Stimulated activated CD8-positive, alpha-beta memory T cell treated with anti-CD3 and anti-CD28 coated beads, Interleukin-4, amount 100 ng/mL, for 1 hour (primary cell): Measurements from ENCODE around the gene DCST1.

ENCODE experiments used
- DNase-seq, 2 donors: peaks; one replicate each; pipeline ENCODE4 v3.0.0-alpha.2; 2020; ENCODE audit warnings: low read depth in 2 of 2, low spot score in 1 of 2

Gene DCST1

GRCh38 chr1:155051777-155052398 lies 18.3 kb downstream of the DCST1 start:
- no peak for DNase-seq

GRCh38 chr1:155052439-155053395 lies 19.1 kb downstream of the DCST1 start:
- DNase-seq: no peak

- DNase-seq: no peak
These were observed 20.0 kb downstream of the DCST1 start for GRCh38 chr1:155053531-155054105.

DNA sequence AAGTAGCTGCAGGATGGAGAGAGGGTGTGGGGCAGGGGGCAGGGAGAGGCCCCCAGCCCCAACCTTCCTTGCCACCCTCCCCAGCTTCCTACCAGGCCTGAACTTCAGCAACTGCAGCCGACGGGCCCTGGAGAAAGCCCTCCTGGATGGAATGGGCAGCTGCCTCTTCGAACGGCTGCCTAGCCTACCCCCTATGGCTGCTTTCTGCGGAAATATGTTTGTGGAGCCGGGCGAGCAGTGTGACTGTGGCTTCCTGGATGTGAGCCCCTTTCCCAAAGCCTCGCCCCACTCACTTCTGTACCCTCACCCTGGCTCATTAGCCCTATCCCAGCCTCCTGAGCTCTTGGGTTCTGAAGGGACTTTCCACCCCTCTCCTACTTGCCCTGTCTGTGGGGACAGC lies 23.5 kb downstream of the DCST1 start:
- DNase-seq: no peak

GRCh38 chr1:155057788-155058211 lies 24.2 kb downstream of the DCST1 start:
- no peak for DNase-seq

DNA sequence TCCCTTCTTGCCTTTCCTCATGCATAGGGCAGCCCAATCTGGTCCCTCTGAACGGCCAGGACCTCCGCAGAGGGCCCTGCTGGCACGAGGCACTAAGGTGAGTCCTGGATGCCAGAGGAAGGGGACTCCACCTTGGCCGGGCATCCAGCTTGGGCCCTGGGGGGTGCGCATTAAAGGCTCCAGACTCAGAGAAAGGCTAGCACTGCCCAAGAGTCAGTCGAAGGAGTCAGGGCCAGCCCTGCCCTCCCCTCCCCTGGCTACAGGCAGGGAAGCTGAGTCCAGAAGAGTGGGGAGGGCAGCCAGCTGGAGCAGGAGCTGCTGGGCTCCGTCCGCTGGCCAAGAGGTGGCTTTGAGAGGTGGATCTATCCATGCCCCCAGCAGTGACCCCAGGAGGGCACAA lies 27.1 kb downstream of the DCST1 start:
- DNase-seq: no peak

DNA sequence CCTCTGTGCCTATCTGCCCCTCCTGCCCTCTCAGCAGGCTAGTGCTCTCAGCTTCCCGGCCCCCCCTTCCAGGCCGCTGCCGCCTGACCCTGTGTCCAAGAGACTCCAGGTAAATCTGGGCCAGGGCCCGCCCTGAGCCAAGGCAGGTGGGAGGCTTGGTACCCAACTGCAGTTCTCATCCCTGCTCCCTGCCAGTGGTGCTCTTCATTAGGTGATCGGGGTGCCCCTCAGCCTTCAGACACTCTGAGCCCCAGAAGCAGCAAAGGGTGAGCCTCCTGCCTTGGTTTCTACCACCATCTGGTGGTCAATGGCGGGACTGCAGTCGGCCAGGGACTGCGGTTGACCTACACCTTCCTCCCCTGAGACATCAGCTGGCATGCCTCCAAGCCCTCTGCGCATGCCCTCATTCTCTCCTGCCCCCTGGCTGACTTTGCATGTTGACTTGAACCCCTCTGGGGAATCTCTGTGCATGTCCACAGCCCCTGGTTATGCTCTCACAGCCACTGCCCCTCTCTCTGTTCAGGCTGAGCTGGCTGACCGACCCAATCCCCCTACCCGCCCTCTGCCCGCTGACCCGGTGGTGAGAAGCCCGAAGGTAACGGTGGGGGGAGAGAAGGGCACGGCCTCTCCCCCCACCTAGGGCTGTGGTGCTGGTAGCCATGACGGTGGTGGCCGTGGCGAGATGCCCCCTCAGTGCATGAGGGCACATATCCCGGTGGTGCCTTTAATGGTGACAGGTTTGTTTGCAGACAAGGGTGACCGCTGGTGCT lies 27.9 kb downstream of the DCST1 start:
- DNase-seq: peak; percentile 93 to 98

- no peak for DNase-seq
These were observed 28.6 kb downstream of the DCST1 start for GRCh38 chr1:155062151-155062686.

GRCh38 chr1:155062702-155063411 lies 29.2 kb downstream of the DCST1 start:
- DNase-seq: peak in 1 of 2 donors; percentile 49

DNA sequence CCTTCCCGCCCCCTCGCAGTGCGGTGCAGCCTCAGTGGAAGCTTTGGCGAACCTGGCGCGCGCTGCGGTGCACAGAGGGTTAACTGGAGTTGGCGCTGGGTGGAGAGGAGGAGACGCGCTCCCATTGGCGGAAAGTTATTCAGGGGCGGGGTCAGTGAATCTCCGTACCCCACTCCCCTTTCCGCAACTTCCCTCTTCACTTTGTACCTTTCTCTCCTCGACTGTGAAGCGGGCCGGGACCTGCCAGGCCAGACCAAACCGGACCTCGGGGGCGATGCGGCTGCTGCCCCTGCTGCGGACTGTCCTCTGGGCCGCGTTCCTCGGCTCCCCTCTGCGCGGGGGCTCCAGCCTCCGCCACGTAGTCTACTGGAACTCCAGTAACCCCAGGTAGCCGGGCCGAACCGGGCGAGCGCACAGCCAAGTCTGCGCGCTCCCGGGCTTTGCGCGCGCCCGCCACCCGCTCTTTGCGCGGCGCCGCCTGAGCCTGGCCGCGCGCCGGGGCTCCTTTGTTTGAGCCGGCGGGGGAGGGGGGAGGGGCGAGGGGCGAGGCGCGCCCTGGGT lies 30.0 kb downstream of the DCST1 start, which contains the start of gene EFNA4:
TSS of gene EFNA4 (plus strand) at position 191 of the 561 bp plus-strand sequence. CDS start at position 275, 84 bp downstream.
- peak in 1 of 2 donors; percentile 71 for DNase-seq

DNA sequence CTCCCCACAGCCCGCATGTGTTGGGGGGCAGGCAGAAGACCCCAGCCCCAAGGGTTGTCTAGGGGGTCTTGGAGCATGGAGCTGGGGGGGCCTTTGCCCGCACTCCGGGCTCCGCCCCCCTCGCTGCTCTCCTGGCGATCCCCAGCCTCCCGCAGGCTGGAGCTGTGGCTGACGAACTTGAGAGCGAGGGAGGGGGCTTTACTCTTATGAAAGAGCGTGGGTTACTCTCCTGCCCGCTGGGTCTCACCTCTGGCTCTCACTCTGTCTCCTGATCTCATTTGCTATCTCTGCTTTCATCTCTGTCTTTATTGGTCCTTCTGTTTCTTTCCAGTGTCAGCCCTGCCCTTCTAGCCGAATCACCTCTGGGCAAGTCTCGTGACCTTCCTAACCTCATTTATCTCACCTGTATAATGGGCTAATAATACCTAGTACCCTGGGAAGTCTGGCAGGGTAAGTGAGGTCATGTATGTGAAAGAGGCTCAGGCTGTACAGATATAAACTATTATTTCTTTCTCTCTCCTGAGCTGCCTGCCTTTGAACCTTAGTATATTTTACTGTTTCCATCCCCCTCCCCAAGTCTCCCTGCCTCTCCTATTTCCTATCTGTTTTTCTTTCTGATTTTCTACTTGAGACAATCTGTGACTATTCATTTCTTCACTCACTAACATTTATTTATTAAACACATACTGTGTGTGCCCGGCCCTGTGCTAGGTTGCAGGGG lies 30.6 kb downstream of the DCST1 start:
- DNase-seq: no peak

DNA sequence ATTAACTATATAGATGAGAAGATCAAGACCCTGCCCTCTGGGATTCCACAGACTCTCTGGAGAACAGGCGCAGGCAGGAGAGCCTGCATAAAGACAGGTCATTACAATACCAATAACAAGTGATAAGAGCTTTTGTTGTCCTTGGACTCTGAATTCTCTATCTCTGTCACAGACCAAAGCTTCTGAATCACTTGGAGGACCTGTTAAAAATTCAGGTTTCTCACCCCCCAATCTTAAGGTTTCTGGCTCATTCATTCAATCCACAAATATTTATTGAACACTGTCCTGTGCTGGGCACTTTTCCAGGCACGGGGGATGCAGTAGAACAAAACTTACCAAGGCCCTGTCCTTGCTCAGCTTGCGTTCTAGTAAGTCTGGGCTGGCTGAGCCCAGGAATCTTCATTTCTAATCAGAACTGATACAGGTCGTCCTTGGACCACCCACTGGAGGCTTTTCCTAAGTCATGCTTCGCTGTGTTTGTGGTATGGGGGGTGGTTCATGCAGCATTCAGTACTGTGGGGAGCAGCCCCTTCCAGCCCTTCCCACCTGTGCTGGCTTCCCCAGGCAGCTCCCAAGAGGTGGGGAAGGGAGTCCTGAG lies 31.3 kb downstream of the DCST1 start:
- DNase-seq: no peak

GRCh38 chr1:155066777-155067176 lies 33.2 kb downstream of the DCST1 start:
- DNase-seq: no peak

DNA sequence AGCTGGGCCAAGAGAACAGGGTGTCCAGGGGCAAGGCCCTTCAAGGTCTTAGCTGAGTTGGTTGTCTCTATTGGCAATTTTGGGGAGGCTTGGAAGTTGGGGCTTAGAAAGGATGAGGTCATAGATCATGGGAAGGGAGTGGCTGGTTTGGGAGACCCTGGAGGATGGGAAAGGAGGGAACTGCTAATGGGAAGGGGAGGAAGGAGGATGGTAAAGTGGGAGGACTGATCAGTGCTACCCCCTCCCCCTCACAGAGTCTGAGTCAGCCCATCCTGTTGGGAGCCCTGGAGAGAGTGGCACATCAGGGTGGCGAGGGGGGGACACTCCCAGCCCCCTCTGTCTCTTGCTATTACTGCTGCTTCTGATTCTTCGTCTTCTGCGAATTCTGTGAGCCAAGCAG lies 35.0 kb downstream of the DCST1 start:
- no peak for DNase-seq

- no peak for DNase-seq
These were observed 36.0 kb downstream of the DCST1 start for GRCh38 chr1:155069551-155070157.

DNA sequence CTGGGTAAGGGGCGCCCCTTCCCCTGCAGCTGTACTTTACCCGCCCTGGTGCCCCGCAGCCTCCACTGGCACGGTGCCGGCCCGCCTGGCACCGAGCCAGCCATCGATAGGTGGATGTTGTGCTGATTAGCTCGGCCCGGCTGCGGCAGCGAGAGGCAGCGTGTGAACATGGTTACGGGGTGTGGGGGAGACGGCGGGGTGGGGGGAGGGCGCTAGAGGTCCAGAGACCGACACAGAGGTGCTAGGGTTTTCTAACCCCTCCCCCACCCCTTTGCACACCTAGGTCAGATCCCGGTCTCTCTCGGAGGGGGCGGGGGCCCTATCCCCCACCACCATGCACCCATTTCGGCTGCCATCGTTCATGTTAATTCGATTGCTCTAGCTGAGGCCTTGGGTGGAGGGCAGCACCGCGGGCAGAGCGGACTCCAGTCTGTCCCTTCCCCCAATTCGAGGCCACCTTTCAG lies 36.6 kb downstream of the DCST1 start:
- no peak for DNase-seq

- peak in 1 of 2 donors; percentile 56 for DNase-seq
These were observed 37.3 kb downstream of the DCST1 start for GRCh38 chr1:155070721-155071569.
